Tibial nerve (tissue), 4 donors: ENCODE measurements around the gene IPMK. TPM values are rescaled to one million over a fixed set of nuclear protein-coding genes. Genes with fewer than 3 reads are reported as not detected.

Experiments
- DNase-seq, 2 donors: peaks; one replicate each; pipeline ENCODE4 v3.0.0-alpha.2; 2019; ENCODE audit warnings: low spot score in 2 of 2
- H3K27ac ChIP-seq, 4 donors: fragments of 200-600 bp; sonication (generic) in 3 of 4; one replicate each; pipeline ENCODE4 v1.5.1; 2017 to 2019; ENCODE audit warnings: mild to moderate bottlenecking in 1 of 4
- H3K27me3 ChIP-seq, 2 donors: fragments of 200-600 bp; sonication (generic) in 1 of 2; one replicate each; pipeline versions ENCODE4 v1.5.1 to v1.6.0; 2017 to 2019
- H3K36me3 ChIP-seq, 3 donors: fragments of 200-600 bp; sonication (generic); one replicate each; pipeline ENCODE4 v1.5.1; 2018 to 2019
- H3K4me1 ChIP-seq, 4 donors: fragments of 200-600 bp; sonication (generic) in 3 of 4; one replicate each; pipeline ENCODE4 v1.5.1; 2017 to 2019
- H3K4me3 ChIP-seq, 4 donors: fragments of 200-600 bp; sonication (generic) in 3 of 4; one replicate each; pipeline ENCODE4 v1.5.1; 2017 to 2019; ENCODE audit warnings: mild to moderate bottlenecking in 1 of 4, moderate library complexity in 1 of 4
- H3K9me3 ChIP-seq, 4 donors: fragments of 200-600 bp; sonication (generic) in 3 of 4; one replicate each; pipeline ENCODE4 v1.5.1; 2017 to 2019
- EP300 ChIP-seq, 2 donors: sonication (generic); formaldehyde crosslinking; IDR thresholded peaks; one replicate each; pipeline ENCODE4 v1.6.1; 2017; ENCODE audit warnings: antibody characterized with exemption in 2 of 2, mild to moderate bottlenecking in 1 of 2
- POLR2A ChIP-seq, 2 donors: fragments of 450-650 bp; IDR thresholded peaks; one replicate each; pipeline ENCODE4 v1.6.1; 2017; ENCODE audit warnings: antibody characterized with exemption in 2 of 2, mild to moderate bottlenecking in 2 of 2, moderate library complexity in 2 of 2
- WGBS, 2 donors: methylation state at CpG; one replicate each; pipeline ENCODE4 v1.1.5; 2018; 5-methylcytosine and 5-hydroxymethylcytosine counted together
- total RNA-seq, 4 donors: library from RNA; depleted of rRNA; stranded (reverse); fragments of >200 nt; gene quantifications; one replicate each; pipeline ENCODE4 v1.1.0, GENCODE V29; 2016
- TF ChIP-seq, protein P1 (sequence below), 5 experiments: fragments of 200-600 bp in 3 of 5; fragments of 450-650 bp in 2 of 5; sonication (generic) in 3 of 5; IDR thresholded peaks; one replicate each; pipeline ENCODE4 v1.5.1; 2016 to 2019; ENCODE audit warnings: antibody characterized with exemption in 5 of 5, mild to moderate bottlenecking in 3 of 5, moderate library complexity in 2 of 5

The IPMK gene
- 1 to 10 TPM; 4.5 to 6.5 (median 4.8) TPM for total RNA-seq

DNA sequence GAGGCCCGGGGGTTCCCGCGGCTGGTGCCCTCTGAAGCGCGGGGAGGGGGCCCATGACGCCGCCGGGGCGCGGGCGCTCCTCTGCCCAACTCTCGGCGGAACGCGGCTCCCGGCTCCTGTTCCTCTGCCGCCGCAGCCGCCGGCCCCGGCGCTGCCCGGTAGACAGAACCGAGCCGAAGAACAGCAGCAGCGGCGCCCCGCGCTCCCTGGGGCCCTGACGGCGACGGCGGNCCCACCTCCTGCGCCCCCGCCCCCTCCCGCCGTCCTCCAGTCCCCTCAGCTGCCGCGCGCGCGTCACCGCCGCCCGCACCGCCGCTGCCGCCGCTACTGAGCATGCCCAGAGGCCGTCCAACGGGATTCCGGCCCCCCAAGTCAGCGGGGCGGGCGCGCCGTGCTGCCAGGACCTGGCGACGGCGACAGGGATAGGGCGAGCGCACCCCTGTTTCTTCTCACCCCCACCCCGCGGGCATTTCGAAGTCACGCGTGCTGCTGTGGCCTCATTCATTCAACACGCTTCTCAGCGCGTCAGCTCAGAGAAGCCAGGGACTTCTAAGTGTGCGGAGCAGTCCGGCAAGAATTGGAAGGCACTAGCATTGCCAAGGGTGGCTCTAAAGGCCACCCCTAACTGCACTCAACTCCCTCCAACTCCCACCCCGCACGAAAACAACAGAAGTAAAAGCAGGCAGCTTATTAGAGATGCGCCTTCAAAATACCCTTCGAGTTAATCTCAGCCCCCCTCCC, at the start of gene IPMK:
Gene IPMK (minus strand): TSS at position 182 of the 741 bp plus-strand sequence. CDS start 283 bp downstream, outside the sequence.
- 0 to 1% methylated on average over 37 to 50 of the region's 76 CpGs for WGBS, 2 donors
- no peaks in the 10 kb centered on the region for H3K36me3 ChIP-seq
- TF ChIP-seq, protein P1, sequence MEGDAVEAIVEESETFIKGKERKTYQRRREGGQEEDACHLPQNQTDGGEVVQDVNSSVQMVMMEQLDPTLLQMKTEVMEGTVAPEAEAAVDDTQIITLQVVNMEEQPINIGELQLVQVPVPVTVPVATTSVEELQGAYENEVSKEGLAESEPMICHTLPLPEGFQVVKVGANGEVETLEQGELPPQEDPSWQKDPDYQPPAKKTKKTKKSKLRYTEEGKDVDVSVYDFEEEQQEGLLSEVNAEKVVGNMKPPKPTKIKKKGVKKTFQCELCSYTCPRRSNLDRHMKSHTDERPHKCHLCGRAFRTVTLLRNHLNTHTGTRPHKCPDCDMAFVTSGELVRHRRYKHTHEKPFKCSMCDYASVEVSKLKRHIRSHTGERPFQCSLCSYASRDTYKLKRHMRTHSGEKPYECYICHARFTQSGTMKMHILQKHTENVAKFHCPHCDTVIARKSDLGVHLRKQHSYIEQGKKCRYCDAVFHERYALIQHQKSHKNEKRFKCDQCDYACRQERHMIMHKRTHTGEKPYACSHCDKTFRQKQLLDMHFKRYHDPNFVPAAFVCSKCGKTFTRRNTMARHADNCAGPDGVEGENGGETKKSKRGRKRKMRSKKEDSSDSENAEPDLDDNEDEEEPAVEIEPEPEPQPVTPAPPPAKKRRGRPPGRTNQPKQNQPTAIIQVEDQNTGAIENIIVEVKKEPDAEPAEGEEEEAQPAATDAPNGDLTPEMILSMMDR (IDR thresholded peaks at IDR 0.05) = peak in 1 of 5 experiments; percentile 22
- TF ChIP-seq POLR2A (IDR thresholded peaks at IDR 0.05) (peak; percentile 63 to 72), EP300 (IDR thresholded peaks at IDR 0.05) (peak in 1 of 2 donors; percentile 83)
- DNase-seq = peak; percentile 84
- H3K27ac ChIP-seq = peak within 1 kb of the TSS; percentile 87 to 98 (median 97)
- H3K4me3 ChIP-seq = peak within 1 kb of the TSS; percentile 67 to 81 (median 75)
- H3K9me3 ChIP-seq = no peaks in the 10 kb centered on the region
- H3K27me3 ChIP-seq = no peaks in the 10 kb centered on the region
- peaks cover 0 to 43% (median 11%) of the 10 kb centered on the region in 4 donors for H3K4me1 ChIP-seq

DNA sequence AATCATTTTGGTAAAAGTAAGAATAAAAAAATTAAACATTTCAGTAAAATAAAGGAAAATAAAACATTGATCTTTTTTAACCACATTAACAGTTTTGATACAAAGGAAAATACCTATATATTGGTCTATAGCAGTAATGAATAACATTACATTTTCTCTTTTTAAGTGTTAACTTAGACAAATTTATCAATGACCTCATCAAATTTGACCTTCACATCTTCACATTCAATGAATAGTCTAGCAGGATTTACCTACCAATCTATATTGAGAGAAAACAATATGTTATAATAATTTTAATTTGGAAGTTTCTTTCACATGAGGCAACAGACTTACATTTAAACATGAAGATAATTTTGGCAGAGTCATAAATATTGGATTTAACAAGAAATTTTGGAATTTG, 49.2 kb upstream of the IPMK start:
- TF ChIP-seq, protein P1 (IDR thresholded peaks at IDR 0.05) = no peak
- TF ChIP-seq EP300 (IDR thresholded peaks at IDR 0.05) = no peak
- no peak for TF ChIP-seq POLR2A (IDR thresholded peaks at IDR 0.05)
- no peak overlapping the region for H3K4me3 ChIP-seq
- H3K27me3 ChIP-seq = no peaks in the 10 kb centered on the region
- no peak for DNase-seq
- H3K9me3 ChIP-seq = no peaks in the 10 kb centered on the region
- no peaks in the 10 kb centered on the region for H3K36me3 ChIP-seq
- no peaks in the 10 kb centered on the region for H3K4me1 ChIP-seq
- H3K27ac ChIP-seq = no peak overlapping the region

DNA sequence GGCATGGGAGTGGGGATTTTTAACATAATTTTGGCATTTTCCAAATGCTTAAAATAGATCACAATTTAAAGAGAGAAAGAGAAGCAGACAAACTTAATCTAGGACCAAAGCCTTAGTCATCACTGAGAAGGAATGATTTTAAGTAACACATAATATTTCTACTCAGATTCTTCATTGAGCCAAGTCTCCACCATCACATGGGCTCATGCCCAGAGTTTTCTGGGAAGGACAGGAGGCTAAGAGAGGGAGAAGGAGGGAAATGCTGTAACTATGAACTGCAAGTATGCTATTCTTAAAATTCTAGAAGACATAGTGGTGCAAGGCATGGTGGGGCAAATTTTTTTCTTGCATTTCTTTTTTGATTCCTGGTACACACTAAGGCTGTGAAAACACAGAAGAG, 43.3 kb upstream of the IPMK start:
- no peak overlapping the region for H3K27ac ChIP-seq
- H3K4me1 ChIP-seq = no peaks in the 10 kb centered on the region
- no peaks in the 10 kb centered on the region for H3K9me3 ChIP-seq
- H3K36me3 ChIP-seq = no peaks in the 10 kb centered on the region
- no peak overlapping the region for H3K4me3 ChIP-seq
- TF ChIP-seq EP300 (IDR thresholded peaks at IDR 0.05) (no peak), POLR2A (IDR thresholded peaks at IDR 0.05) (no peak)
- TF ChIP-seq, protein P1 (IDR thresholded peaks at IDR 0.05) = no peak
- H3K27me3 ChIP-seq = peaks cover 0 to 5% of the 10 kb centered on the region in 2 donors
- DNase-seq = no peak

DNA sequence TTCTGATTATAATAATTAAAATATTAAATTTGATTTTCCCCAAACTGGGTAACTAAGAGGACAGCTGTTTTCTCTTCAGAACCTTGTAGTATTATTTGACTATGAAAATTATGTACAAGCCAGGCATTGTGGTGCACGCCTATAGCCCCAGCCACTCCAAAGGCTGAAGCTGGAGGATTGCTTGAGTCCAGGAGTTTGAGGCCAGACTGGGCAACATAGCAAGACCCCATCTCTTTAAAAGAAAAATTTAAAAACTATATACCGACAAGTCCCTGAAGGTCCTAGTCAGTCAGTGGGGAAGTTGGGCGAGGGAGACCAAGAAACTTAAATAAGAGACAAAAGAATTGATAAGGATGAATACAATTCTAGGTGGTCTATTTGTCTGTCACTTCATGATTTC, 40.0 kb upstream of the IPMK start:
- H3K4me3 ChIP-seq = no peak overlapping the region
- H3K4me1 ChIP-seq = no peaks in the 10 kb centered on the region
- no peaks in the 10 kb centered on the region for H3K9me3 ChIP-seq
- TF ChIP-seq EP300 (IDR thresholded peaks at IDR 0.05) = no peak
- TF ChIP-seq POLR2A (IDR thresholded peaks at IDR 0.05) = no peak
- TF ChIP-seq, protein P1 (IDR thresholded peaks at IDR 0.05) = no peak
- H3K27ac ChIP-seq = no peak overlapping the region
- H3K36me3 ChIP-seq = no peaks in the 10 kb centered on the region
- no peak for DNase-seq
- peaks cover 0 to 5% of the 10 kb centered on the region in 2 donors for H3K27me3 ChIP-seq
- WGBS, 2 donors = 89 to 98% methylated on average over 3 of the region's 3 CpGs

DNA sequence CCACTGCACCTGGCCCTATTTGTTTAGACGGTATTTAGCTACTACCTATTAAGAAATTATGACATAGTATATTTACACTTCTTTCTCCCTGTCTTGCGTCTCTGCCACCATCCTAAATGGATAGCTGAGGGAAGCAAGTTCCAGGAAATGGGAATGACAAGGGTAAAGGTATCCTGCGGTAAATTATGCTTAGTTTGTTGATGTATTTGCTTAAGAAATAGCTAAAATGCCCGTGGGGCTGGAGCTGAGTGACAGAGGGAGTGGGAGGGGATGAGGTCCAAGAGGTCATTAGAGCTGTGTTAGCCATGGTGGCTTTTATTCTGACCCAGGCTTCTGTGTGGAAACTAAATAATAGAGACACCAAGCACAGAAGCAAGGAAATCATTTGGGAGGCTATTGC, 38.1 kb upstream of the IPMK start:
- Histone ChIP-seq H3K4me1 (no peaks in the 10 kb centered on the region), H3K27ac (no peak overlapping the region), H3K27me3 (peaks cover 0 to 5% of the 10 kb centered on the region in 2 donors), H3K4me3 (no peak overlapping the region), H3K9me3 (no peaks in the 10 kb centered on the region), H3K36me3 (no peaks in the 10 kb centered on the region)
- DNase-seq = no peak
- 56 to 60% methylated on average over 4 of the region's 4 CpGs for WGBS, 2 donors
- TF ChIP-seq POLR2A (IDR thresholded peaks at IDR 0.05) = no peak
- TF ChIP-seq, protein P1 (IDR thresholded peaks at IDR 0.05) = no peak
- TF ChIP-seq EP300 (IDR thresholded peaks at IDR 0.05) = no peak
